ENCODE results near the gene APOC4. TPM values are rescaled to one million over a fixed set of nuclear protein-coding genes. Genes with fewer than 3 reads are reported as not detected.
"Not testable (repeated sequence)": the region's sequence is repeated elsewhere in the genome, so short reads cannot be mapped to it uniquely, and the experiment has no call there.

APOC4 gene, protein sequence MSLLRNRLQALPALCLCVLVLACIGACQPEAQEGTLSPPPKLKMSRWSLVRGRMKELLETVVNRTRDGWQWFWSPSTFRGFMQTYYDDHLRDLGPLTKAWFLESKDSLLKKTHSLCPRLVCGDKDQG
- polyA plus RNA-seq (ENCODE audit: insufficient read length), result not detected

DNA sequence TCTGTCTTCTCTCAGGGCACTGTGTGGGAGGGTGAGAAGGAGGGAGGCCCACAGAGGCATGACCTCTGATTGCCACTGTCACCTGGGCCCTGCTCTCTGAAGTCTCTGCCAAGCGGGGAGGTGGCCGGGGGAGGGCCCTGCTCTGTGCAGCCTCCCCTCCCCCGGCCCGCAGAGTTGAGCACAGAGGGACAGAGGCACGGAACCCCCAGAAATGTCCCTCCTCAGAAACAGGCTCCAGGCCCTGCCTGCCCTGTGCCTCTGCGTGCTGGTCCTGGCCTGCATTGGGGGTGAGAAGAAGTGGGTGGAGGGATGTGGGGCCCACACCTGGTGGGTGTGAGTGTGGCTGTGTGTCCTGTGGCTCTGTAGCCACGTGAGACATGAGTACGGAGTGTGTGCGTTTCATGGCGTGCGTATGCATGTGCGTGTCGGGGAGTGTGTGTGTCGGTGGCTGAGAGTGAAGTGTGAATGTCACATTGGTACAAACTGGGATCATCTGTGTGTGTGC is at the start of gene APOC4:
Gene APOC4, plus strand, starts transcription at position 171 of the 505 bp plus-strand sequence. Its CDS starts 41 bp downstream, at position 212.
- no peak for DNase-seq

DNA sequence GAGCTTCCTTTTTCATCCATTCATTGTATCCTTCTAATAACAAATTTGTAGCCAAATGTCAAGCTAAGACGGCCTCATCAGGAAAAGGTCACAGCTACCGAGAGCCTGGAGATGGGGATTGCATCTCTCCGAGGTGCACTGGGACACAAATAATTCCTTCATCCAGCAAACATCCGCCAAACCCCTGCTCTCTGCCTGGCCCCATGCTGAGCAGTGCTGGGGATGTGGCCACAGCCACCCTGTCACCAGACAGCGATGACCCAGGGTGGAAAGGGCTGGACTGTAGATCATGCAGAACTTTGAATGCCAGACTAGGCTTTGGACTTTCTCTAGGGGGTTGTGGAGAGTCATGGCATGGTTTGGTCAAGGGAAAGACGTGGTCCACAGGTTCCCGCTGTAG is 49.1 kb upstream of the APOC4 start:
- no peak for DNase-seq

- DNase-seq, result no peak
These were observed 48.5 kb upstream of the APOC4 start for GRCh38 chr19:44893332-44894051.

GRCh38 chr19:44894052-44894400 is 48.0 kb upstream of the APOC4 start:
- no peak for DNase-seq

DNA sequence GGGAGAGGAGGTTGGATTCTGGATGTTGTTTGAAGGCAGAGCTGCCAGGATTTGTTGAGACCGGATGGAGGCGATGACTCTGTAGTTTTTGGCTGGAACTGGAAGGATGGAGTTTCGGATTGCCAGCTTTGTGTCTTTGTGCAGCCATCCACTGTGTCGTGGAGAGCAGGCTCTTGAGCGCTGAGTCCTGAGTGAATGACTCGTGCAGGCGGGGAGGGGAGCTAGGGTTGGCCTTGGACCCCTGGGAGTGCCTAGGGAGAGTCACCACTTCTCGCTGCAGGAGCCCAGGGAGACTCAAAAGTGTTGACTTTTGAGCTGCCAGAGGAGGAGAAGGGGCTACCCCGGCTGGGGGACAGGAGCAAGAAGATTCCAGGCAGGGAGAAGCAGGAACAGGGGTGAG is 47.1 kb upstream of the APOC4 start:
- DNase-seq, result no peak

DNA sequence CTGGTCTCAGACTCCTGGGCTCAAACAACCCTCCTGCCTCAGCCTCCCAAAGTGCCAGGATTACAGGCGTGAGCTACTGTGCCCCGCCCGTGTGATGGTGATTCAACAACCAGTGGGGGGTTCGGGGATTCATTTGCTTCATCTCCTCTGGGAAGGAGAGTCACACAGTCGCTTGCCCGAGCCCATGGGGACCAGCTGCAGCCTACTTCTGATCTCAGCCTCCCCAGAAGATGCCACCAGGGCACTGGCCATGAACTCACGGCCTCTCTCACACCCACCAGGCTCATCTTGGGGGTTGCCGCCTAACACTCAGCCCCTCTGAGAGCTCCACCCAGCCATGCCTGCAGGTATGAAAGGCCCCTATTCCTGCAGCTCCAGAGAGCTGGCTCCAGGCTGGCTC is 44.2 kb upstream of the APOC4 start:
- DNase-seq, result no peak

DNA sequence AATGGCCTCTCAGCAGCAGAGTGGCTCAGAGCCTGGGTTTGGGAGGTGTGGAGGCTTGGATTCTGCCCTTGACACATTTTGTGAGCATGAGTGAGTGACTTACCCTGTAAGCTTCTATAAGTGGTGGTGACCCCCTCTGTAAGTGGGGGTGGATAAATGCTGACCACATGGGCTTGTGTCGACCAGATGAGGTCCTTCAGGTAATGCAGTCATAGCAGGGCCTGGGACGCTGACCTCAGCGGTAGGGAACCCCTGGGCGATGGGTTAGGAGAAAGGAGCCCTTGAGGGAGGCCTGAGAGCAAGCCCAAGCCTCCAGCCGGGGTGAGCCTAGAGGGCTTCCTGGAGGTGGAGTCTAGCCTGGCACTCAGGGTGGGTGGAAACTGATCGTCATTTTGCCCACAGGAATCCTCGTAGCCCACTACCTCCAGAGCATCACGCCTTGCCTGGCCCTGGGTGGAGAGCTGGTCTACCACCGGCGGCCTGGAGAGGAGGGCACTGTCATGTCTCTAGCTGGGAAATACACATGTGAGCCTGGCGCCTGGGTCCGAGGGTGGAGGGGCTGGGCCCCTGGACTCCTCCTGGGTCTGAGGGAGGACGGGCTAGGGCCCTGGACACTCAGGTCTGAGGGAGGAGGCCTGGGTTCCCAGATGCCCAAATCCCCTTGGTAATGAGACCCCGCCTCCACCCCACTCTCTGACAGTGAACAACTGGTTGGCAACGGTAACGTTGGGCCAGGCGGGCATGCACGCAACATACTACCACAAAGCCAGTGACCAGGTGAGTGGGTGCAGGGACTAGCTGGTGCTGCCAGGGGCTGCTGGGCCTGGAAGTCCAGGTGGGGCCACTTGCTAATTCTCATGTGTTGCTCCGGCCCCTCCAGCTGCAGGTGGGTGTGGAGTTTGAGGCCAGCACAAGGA is 41.5 kb upstream of the APOC4 start:
- DNase-seq, result no peak

- no peak for DNase-seq
These were observed 38.8 kb upstream of the APOC4 start for GRCh38 chr19:44903216-44903601.

GRCh38 chr19:44903602-44904425 is 38.2 kb upstream of the APOC4 start:
- DNase-seq, result peak; percentile 77

DNA sequence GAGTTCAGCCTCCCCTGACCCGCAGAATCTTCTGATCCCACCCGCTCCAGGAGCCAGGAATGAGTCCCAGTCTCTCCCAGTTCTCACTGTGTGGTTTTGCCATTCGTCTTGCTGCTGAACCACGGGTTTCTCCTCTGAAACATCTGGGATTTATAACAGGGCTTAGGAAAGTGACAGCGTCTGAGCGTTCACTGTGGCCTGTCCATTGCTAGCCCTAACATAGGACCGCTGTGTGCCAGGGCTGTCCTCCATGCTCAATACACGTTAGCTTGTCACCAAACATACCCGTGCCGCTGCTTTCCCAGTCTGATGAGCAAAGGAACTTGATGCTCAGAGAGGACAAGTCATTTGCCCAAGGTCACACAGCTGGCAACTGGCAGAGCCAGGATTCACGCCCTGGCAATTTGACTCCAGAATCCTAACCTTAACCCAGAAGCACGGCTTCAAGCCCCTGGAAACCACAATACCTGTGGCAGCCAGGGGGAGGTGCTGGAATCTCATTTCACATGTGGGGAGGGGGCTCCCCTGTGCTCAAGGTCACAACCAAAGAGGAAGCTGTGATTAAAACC is 37.5 kb upstream of the APOC4 start:
- DNase-seq, result no peak

GRCh38 chr19:44905437-44906160 is 36.4 kb upstream of the APOC4 start, which contains the start of gene APOE:
Gene APOE (plus strand): TSS chr19:44905796. CDS start chr19:44906625, 829 bp downstream.
- no peak for DNase-seq

DNA sequence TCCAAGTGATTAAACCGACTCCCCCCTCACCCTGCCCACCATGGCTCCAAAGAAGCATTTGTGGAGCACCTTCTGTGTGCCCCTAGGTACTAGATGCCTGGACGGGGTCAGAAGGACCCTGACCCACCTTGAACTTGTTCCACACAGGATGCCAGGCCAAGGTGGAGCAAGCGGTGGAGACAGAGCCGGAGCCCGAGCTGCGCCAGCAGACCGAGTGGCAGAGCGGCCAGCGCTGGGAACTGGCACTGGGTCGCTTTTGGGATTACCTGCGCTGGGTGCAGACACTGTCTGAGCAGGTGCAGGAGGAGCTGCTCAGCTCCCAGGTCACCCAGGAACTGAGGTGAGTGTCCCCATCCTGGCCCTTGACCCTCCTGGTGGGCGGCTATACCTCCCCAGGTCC is 34.4 kb upstream of the APOC4 start:
- DNase-seq, result no peak

- no peak for DNase-seq
These were observed 33.8 kb upstream of the APOC4 start for GRCh38 chr19:44908074-44908835.

DNA sequence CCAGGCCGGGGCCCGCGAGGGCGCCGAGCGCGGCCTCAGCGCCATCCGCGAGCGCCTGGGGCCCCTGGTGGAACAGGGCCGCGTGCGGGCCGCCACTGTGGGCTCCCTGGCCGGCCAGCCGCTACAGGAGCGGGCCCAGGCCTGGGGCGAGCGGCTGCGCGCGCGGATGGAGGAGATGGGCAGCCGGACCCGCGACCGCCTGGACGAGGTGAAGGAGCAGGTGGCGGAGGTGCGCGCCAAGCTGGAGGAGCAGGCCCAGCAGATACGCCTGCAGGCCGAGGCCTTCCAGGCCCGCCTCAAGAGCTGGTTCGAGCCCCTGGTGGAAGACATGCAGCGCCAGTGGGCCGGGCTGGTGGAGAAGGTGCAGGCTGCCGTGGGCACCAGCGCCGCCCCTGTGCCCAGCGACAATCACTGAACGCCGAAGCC is 33.2 kb upstream of the APOC4 start:
- no peak for DNase-seq

DNA sequence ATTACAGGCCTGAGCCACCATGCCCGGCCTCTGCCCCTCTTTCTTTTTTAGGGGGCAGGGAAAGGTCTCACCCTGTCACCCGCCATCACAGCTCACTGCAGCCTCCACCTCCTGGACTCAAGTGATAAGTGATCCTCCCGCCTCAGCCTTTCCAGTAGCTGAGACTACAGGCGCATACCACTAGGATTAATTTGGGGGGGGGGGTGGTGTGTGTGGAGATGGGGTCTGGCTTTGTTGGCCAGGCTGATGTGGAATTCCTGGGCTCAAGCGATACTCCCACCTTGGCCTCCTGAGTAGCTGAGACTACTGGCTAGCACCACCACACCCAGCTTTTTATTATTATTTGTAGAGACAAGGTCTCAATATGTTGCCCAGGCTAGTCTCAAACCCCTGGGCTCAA is 32.3 kb upstream of the APOC4 start:
- DNase-seq, result no peak

DNA sequence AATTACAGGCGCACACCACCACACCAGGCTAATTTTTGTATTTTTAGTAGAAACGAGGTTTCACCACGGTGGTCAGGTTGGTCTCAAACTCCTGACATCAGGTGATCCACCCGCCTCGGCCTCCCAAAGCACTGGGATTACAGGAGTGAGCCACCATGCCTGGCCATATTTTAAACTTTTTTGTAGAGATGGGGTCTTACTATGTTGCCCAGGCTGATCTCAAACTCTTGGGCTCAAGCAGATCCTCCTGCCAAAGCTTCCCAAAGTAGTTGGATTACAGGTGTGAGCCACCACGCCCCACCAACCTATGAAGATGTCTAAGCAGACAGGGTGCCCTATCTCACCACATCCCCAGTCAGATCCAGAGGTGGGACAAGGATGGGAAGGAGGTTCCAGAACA is 30.1 kb upstream of the APOC4 start:
- DNase-seq, result not testable (repeated sequence)

- DNase-seq, result peak; percentile 52
These were observed 29.2 kb upstream of the APOC4 start for GRCh38 chr19:44912854-44913253.

GRCh38 chr19:44913512-44914432 is 28.3 kb upstream of the APOC4 start:
- DNase-seq, result not testable (repeated sequence)
